Colon (tissue), 2 donors: ENCODE data around the gene TFCP2.

Source experiments
- FAIRE-seq: peaks from 2 replicates; lab custom pipeline; 2012; peaks lifted over from hg19 to GRCh38; lab: Jason Lieb, UNC
- donor health status: control.
- donor health status: control.

TFCP2 gene

DNA sequence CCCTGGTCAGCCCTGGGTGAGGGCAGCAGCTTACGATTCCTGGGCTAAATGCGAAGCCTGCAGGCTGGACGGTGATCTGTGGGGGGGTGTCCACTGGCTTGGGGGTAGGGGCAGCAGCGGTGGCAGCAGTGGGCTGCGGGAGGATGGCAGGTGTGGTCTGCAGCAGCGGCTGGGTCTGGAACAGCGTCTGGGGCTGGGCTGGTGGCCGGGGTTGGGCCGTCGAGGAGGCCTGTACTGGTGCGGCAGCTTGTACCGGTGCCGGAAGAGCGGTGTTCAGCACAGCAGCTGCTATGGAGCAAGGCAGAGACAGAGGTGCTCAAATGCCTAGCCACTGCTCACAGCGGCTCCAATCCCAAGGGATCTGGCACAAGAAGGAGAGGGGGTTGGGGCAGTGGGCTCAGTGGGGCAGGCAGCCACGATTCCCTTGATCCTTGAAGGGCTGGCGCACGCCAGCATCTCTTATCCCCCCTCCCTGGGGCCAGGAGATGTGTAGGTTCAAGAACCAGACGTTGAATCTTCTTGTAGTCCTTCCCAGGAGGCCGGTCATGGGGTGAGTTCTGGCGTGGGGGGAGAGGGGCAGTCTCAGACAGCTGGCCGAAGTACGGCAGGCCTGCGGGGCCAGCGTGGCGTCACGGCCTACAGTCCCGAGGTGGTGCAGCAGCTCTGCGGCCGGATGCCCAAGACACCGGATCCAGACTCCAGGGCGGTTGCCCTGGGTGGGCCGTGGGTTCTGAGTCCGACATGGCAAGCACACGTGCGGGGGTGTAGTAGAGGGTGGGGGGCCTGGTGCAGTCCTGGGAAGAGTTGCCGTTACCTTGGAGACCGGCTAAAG is 25.0 kb upstream of the TFCP2 start:
- FAIRE-seq = no peak

DNA sequence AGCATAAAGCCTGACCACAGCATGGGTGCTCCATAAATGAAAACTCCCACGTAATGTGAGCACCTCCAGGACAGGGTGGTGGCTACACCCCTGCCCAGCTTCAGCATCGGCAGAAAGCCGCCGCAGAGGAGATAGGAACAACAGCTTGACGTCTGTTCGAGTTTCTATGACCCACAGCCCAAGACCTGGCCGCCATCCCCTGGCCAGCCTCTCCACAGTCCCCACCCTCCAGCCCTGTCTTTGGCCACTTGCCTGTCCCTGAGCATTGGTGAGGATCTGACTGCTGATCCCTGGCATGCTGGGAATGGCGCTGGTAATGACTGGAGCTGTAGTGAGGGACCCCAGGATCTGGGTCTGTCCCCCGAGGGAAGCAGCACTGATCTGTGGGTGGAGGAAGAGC is 23.6 kb upstream of the TFCP2 start:
- FAIRE-seq = no peak

DNA sequence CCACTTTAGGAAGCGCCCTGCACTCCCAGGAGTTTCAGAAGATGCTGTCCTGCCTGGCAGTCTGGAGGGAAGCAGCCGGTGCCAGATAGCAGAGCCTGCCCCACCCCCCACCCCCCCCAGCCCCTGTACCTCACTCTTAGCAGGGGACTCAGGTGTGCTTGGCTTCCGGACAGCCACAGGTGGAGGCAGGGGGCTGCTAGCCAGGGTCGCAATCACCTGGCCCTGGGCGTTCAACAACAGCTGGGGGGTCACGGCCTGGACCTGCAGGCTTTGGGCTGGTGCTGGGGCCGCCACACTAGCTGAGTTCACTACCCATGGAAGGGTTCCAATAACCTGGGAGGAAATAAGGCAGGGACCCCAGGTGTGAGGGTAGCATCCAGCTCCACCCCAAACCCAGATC is 22.9 kb upstream of the TFCP2 start:
- FAIRE-seq = no peak

DNA sequence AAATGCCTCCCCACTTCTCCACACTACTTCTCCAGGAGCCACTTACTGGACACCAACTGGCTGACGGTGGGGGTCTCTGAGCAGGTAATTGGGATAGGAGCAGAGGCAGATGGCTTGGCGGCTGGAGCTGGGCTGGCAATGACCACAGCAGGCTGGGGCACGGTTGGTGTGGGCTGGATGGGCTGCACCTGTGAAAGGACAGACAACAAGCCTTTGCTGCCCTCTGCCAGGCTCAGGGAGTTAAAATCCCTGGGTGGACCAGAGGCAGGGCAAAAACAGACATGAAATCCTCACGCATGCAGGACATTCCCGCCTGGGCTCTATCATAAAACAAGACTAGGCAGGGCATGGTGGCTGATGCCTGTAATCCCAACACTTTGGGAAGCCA is 19.3 kb upstream of the TFCP2 start:
- FAIRE-seq = no peak

DNA sequence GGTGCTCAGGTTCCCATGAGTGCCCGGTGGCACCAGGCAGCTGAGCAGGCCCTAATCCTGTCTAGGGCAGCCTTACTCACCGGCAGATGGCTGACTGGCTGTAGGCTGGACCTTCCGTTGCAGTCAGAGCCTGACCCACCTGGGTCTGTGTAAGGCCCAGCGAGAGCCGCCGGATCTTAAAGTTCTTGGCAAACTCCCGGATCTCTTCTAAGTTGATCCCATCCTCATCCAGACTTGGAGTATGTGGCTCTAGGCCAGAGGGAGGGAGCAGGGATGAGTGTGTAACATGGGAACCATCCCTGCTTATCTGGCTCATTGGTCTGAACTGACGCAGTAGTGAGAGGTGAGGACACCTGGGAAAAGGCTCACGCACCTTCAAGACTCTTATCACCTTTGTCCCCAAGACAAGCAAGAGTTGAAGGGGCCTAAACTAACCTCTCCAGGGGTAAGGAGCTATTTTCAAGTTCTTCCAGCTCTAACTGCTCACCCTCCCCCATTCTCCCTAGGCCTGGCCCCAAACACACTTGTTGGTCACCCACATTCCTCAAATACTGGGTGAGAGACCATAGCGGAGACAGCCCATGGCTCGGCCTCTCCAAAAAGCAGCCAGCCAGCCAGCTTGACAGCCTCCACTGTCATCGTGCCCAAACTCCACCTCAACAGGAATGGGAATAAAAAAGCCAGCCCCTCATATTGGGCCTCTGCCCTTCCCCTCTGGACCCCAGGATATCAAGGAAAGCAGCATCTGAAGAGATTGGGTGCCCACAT is 18.8 kb upstream of the TFCP2 start:
- FAIRE-seq = no peak

DNA sequence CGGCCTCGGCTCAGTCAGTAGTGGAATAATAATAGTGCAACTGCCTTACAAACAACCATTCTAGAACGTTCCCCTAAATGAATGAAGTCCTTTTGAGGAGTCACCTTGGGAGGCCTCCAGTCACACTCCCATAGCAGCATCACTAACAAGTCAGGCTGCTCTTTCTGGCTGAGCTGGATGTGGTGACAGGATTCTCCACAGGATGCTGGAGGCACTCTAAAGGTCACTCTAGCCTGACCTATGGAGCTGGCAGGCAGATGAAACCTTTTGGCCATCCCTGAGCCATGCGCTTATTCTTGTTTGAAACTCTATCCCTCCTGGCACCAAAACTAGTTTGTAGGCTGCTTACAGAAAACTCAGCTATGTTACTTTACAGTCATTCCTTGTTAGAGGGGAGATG is 17.9 kb upstream of the TFCP2 start:
- no peak for FAIRE-seq

DNA sequence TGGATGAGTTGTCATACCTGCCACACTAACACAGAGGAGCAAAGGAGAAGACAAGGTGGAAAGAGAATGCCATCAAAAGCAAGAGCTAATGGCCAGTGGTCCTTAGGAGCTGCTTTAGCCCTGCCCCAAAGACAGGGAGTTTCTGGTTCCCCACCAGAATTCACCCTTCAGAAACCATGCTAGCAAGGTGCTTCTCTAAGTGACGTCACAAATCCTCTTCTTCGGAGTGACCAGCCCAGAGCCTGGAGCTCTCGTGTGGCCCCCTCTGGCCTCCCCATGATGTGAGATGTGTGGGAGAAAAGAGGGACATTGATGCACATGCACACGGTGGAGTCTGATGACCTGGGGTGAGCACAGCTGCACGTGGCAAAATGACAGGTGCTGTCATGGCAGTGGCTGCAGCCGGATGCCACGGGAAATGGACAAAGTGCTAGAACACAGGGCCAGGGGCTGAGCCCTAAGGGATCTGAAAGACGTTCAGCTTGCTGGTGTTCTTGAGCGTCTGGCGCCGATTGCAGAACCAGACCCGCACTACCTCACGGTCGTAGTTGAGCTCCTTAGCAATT is 16.9 kb upstream of the TFCP2 start:
- FAIRE-seq = no peak

DNA sequence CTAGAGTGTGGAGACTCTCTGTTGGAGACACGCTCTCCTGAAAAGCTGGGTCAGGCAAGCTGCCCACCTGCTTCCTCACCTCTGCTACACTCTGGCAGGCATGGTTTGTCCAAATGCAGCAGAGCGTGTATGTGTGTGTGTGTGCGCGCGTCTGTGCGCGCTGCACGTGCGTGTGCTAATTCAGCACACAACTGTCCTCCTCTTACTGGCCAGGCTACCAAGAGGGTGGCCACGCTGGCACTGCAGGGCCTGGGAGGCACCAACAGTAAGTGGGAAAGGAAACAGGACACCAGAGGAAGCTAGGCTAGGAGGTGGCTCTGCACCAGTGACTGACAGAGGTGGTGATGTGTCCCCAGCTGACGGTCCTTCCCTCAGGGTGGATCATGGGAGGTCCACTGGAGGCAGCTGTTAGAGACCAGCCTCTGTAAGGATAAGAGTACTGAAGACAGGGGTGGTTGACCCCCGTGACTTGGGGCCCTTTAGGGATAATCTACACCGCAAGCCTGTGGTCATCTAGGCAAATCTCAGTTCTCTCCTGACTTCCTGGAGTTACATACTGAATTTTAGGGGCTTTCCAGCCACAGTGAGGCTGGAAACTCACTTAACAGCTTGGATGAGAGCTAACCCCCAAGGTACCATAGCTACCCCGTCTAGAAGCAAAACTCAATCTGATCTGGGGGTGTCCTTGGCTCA is 15.6 kb upstream of the TFCP2 start:
- no peak for FAIRE-seq

DNA sequence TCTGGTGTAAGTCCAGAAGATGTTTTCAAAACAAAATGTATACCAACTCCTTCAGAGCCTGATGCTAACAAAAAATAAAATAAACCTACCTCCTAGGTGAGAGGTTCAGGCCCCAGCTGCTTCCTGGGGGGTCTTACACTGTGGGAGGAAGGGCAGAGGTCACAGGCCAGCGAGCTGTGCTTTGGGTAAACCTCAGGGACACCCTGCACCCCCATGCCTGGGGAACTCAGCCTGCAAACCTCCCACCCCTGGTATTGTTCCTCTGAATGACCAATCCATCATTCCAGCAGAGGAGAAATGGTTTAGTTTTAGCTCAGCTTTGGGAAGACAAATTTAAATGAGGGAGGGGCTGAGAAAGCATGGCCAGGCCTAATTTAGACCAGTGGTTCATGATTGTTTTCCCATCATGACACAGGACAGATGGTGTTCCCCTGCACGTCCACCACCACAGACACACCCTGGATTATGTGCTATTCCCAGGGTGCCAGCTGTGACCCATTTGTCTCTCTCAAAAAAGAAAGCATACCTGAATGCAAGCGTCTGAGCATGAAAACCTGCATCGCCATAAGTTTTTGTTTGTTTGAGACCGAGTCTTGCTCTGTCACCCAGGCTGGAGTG is 14.5 kb upstream of the TFCP2 start:
- FAIRE-seq = no peak

DNA sequence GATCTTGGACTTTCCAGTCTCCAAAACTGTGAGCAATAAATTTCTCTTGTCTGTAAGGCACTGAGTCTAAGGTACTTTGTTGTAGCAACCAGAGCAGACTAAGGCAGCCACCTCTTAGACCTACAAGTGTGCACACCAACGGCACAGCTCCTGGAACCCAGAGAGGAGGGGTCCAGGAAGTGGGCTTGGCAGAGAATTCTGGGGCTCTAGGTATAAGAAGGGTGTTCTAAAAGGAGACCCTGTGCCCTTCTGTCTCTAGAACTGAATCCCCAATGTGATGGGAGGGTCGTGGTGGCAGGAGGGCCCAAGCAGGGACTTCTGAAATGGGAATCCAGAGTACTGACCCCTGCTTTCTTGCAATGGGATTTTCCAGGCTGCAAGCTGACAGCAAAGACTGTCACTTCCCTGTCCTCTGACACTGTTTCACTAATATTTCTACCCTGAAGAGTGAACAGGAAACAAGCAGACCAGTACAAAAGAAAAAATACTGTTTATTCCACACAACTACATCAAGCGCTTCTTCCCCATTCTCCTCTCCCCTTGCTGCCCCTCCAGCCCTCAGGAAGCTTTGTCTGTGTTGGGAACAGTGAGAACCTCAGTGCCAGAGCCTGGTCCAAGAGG is 13.6 kb upstream of the TFCP2 start:
- FAIRE-seq = no peak

DNA sequence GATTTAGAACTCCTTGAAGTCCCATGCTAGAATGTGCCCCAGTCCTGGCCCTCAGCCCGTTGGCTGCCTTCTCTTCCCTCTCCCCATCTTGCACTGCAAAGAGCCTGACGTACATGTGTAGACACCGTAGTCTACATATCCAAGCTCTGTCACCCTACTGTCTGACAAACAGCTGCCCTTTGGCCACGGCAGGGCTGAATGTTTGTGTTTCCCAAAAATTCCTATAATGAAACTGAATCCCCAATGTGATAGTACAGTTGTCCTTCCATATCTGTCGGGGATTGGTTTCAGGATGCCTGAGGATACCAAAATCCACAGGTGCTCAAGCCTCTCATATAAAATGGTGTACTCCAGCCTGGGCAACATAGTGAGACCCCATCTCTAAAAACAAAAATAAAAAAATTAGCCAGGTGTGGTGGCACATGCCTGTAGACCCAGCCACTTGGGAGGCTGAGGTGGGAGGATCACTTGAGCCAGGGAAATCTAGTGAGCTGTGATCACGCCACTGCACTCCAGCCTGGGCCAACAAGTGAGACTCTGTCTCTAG is 12.3 kb upstream of the TFCP2 start:
- no peak for FAIRE-seq

DNA sequence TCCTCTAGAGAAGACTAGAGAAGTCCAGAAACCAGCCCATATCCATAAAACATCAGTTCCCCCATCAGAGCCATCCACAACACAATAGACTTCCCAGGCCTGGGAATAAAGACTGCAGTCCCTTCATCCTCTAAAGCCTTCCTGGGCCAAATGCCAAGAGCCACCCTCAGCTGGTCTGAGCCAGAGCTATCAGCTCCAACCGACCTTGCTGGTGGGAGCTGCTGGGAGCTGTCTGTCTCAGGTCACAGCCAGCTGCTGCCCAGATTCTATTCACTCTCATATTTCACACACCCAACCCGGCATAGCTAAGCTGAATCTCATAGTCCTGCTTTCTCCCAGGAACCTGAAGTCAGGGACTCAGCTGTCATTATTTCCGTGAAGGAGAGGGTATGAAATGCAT is 10.9 kb upstream of the TFCP2 start:
- no peak for FAIRE-seq

DNA sequence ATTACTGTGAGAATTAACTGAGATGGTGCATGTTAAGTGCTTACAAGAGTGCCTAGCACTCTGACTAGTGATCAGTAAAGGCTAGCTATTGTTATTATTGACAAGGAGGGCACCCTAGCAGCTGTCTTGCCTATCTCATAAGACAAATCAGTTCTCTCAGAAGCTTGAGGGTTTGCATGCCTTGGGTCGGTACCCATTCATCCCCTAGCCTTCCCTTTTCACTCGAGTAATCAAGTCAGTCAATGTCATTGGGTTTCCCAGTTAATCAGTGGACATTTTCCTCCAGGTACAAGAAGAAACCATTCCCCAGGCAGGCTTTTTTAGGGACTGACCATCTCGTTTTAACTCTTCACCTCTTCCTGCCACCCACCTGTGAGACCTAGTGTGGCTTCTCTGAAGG is 10.4 kb upstream of the TFCP2 start:
- FAIRE-seq = no peak

DNA sequence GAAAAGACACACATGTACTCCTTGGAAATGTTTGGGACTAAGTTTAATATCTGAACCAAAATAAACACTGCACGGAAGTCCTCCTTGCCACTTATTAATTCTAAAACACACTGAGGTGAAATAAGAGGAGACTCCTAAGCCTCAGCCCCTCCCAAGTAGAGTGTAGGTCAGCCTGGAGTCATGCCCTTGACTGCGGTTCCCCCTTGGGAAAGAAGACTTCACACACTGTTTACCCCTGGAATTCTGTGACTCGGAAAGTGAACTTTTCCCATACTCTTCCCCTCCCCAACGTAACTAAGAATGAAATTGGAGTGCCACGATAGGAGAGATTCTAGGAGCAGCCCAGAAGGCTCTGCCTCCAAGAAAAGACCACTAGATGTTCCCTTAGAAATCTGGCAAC is 8.6 kb upstream of the TFCP2 start:
- FAIRE-seq = no peak

DNA sequence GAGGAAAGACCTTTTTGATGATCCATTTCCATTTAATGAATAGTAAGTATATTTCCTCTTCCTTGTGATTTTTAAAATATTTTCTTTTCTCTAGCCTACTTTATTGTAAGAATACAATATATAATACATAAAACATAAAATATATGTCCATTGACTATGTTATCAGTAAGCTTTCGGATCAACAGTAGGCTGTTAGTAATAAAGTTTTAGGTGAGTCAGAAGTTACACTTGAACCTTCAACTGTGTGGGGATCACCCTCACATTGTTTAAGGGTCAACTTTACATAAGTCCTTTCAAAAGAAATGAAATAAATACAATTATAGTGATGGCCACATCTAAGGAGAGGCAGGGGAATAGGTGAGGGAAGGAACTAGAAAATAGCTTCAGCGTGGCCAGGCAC is 5.0 kb upstream of the TFCP2 start:
- no peak for FAIRE-seq

DNA sequence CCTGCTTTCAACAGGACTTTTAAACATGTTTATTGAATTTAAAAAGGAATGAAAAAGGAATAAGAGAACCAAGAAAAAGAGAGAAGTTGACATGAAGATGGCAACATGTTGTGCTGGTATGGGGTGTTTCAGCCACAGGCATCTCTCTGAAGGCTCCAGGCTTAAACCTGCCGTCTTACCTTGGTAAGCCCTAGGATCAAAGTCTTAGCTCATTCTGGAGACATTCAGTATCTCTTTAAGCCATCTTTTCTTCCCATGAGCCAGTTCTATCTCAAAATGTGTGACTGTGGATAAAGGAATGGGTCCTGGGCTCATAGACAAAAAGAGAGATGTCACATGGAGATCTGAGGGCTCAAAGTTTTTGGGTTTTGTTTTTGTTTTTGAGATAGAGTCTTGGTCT is 1.6 kb upstream of the TFCP2 start:
- FAIRE-seq = no peak

DNA sequence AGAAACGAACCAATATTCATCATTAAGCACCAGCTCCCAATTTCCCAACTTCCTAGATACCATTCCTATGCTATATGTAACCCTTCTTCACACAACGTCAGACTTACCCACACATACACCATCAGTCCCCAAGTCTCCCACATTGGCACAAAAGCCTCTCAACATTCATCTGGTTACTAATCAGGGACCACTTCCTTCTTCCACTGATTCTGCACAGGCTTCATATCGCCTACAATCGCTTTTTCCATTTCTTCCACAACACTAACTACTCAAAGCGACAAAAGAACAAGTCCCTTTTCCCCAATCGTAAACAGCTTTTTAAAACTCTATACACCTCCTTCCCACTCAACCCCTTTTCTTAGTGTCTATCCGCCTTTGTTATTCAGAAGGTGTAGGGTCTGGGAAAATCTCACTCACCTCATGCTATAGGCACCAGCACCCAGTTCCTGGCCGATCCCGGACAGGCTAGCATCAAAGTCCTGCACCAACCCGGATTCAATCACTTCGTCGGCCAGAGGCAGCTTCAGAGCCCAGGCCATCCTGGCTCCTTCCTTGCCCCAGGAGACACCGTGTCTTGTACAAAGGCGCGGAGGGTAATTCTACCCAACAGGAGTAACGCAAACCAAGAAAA is 936 bp downstream of the TFCP2 start:
- no peak for FAIRE-seq

DNA sequence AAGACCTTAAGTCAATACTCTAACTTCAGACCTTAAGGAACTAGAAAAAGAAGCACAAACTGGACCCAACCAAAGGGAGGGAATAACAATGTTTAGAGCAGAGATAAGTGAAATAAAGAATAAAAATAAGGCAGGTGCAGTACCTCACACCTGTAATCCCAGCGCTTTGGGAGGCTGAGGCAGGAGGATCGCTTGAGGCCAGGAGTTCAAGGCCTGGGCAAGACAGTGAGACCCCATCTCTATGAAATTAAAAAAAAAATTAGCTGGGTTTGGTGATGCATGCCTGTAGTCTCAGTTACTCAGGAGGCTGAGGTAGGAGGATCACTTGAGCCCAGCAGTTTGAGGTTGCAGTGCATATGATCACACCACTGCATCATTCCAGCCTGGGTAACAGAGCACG is 9.1 kb downstream of the TFCP2 start:
- no peak for FAIRE-seq

DNA sequence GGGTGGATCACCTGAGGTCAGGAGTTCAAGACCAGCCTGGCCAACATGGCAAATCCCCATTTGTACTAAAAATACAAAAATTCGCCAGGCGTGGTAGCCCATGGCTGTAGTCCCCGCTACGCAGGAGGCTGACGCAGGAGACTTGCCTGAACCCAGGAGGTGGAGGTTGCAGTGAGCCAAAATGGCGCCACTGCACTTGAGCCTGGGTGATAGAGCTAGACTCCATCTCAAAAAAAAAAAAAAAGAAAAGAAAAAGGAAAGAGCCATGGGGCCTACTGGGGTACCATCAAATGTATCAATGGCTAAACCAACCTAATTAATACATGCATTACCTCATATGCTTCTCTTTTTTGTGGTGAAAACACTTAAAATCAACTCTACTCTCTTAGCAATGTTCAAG is 10.7 kb downstream of the TFCP2 start:
- FAIRE-seq = no peak

DNA sequence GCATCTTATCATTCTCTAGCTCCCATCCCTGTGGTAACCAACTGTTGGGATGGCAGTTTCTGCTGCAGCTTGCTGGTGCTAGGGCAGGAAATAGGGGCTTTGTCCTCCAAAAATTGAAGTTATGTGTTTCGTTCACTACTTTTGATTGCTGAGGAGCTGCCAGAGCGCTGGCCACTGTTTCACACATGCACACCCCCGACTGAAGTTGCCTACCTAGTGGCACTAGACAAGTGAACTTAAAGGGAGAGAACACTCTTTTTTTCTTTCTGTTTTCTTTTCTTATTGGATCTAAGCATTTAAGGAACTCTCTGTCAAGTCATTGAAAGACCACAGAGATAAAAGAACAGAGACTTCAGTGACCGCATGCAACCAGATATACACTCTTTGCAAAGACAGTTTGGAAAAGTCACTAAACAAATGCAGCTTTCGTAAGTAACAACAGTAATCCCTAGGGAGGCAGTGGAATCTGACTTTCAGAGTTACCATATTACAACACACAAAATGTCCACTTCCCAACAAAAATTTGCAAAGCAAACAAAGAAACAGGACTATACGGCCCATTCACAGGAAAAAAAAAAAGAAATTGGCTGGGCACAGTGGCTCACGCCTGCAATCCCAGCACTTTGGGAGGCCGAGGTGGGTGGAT is 12.0 kb downstream of the TFCP2 start:
- no peak for FAIRE-seq
